Ammon's horn (tissue), 1 donor: ENCODE data around the gene POMT2.

Source experiments
- DNase-seq: peaks from one replicate; pipeline ENCODE4 v3.0.0-alpha.2; 2016; ENCODE audit warnings: low spot score

Gene POMT2

DNA sequence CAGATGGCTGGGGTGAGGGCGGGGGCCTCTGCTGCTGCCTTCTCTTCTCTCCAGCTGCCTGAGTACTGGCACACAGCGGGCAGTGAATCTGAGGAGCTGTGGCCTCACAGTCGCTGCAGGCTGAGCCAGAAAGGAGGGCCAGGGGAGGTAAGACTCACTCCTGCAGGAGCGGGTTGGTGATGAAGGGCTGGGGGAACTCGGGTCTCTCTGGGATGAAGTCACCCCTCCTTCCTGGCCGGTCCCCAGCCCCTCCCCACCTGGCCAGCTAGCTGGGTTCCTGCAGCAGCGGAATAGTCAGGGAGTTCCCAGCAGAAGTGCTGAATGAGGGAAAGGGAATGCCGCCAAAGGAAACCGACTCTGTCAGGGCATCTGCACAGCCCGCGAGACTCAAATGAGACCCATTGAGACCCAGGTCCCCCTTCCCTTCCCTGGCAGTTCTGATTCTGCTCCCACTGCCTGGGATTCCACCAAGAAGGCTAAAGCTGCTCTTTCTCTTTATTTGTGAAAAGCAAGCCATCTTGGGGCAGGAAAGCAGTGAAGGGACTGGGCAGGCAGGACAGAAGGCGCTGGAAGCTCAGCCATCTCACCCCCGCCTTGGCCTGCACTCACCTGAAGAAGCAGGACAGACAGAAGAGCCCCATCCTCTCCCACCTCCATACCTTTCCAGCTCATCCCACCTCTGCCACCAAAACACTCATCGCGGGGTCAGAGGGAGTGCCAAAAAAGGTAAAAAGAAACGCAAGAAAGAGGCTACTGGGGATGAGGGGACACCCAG lies 54.9 kb downstream of the POMT2 start:
- DNase-seq: no peak

DNA sequence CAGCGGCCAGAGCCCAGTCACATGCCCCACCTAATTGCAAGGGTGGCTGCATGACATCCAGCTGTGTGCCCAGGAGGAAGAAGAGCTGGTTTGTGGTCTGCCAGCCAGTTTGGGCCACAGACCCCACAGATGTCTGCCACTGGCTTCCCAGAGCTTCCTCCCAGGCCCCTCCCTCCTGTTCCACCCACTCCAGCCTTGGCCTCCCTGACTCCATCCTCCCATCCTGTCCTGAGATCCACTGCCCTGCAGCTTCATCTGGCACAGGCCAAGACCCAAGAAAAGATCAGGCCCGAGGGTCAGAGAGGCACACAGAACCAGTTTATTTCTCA lies 55.5 kb downstream of the POMT2 start:
- DNase-seq: no peak

DNA sequence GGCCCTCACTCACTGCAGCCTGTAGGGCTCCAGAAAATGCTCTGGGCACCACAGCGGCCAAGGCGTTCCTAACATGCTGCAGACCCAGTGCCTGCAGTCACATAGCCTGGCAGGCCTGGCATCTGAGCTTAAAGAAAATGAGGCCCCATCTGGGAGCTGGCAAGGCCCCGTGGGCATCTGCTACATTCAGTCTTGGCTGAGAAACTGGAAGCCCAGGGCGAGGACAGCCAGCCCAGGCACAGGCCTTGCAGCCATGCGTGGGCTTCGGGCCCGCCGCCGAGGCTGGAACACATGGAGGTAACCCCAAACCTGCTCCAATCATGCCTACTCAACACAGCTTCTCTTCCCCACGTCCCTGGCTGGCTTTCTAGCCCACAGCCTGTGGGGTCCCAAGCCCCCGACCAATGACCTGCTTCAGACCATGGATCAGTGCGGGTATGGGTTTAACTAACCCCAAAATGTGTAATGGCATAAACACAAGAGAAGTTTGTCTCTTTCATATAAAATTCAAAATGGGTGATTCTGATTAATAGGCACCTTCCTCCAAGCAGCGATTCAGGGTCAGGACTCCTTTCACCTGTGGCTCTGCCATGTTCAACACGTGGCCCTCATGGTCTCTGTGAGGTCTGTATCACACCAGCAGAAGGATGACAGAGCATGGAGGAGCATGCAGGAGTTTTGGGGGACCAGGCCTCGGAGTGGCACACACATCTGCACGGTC lies 56.1 kb downstream of the POMT2 start:
- DNase-seq: no peak

DNA sequence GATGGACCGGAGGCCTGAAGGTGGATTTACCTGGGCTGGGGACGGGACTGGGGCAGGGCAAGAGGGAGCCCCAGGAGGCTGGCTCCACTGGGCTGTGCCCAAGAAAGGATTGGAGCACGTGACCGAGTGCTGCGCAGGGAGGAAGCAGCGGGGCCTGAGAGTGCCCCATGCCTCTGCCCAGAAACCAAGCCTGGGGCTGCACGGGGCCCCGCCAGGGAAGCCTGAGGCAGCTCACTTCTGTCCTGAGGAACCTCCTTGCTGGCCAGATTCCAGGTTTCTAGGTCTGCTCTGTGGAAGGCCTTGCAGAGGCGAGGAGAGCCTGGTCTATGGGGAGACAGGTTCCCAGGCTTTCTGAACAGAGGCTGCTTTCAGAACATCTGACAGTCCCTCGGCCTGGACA lies 60.1 kb downstream of the POMT2 start:
- DNase-seq: peak; percentile 32

DNA sequence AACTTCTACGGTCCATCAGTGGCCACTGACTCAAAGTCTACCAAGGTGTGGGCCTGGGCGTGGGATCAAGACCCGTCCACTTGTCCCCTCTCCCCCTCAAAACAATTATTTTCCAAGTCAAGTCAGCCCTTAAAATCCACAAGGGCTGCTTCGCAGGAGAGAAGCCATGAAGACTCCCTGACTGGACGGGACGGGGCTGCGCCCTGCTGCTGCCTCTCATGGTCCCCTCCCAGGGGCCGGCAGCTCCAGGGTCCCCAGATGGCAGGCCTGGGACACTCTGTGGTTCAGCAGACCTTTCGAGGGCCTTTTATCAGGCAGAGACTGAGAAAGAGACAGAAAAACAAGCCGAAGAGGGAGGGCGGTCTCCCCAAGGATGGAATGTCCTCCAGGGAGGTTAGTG lies 60.5 kb downstream of the POMT2 start:
- DNase-seq: no peak

DNA sequence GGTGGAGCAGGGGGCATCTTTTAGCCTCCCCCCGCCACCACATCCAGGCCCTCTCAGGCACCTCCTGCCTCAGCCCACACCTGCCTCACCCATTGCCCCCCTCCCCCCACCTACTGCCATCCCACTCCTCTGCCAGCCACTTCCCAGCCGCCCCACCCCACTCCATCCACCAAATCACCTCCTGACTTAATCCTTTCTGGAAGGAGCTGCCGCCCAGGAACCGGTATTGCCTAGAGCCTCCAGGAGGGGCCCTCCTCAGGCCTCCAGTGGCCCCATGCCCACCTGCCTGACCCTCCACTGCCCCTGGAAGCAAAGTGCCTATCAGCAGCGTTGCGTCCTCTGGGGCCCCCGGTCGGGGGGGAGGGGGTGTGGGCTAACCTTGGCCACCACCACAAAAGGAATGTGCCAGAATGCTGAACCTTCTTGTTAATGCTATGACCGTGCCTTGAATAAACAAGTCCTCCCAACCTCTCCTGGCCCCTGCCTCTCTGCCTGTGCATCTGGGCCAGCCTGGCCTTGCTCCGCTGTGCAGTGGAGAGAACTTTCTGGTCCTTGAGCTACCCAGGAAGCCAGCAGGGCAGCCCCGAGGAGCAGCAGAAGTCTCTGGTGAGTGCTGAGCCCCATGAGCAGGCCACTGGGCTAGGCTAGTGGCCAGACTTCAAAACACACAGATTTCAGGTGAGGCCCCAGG lies 61.5 kb downstream of the POMT2 start:
- no peak for DNase-seq

DNA sequence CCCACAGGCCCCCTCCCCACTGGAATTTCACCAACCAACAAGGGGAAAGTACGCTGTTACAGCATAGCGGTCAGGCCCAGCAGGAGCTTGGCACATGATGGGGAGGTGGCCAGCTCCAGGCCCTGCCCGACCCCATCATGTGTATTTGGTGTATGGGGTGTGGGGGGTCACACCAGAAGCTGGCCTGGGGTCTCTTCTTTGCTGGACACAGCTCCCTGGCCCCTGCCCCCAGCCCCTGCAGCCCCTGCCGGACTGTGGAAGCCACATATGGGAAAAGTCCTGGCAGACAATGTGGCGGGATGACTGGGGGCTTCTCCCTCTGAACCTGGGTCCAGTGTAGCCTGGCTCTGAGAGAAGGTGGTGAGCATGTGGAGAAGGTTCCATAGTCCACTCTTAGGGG lies 62.1 kb downstream of the POMT2 start:
- no peak for DNase-seq

DNA sequence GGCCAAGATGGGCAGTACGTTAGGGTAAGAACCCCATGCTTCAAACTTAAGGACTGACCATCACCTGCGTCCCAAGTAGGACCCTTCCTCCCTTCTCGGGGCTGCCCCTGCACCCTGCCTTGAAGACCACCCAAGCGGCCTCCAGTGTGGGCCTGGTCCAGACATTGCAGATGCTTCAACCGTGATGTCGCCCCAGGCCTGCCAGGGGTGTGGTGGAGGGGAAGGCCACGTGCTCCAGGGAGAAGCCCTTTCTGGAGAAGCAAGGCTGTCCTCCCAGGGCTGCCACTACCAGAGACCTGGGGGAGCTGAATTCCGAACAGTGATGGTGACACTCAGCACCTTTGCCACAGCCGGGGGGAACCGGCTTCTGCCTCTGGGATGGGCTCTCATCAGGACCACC lies 63.0 kb downstream of the POMT2 start:
- no peak for DNase-seq

DNA sequence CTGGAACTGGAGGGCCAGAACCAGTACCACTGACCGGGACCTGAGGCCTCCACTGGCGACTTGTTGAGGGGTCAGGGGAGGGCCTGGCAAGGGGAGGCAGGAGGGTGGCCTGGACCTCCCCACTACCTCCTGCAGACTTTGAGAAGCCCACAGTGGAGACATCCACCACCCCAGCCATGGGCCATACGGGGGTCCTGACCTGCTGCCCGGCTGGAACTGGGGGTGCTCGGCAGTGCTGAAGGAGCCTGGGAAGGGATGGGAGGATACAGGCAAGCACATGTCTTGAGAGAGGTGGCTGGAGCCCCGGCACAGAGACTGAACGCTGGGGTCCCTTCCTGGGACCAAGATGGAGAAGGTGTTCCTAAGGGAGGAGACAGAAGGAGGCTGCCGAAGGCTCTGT lies 64.0 kb downstream of the POMT2 start:
- DNase-seq: no peak

DNA sequence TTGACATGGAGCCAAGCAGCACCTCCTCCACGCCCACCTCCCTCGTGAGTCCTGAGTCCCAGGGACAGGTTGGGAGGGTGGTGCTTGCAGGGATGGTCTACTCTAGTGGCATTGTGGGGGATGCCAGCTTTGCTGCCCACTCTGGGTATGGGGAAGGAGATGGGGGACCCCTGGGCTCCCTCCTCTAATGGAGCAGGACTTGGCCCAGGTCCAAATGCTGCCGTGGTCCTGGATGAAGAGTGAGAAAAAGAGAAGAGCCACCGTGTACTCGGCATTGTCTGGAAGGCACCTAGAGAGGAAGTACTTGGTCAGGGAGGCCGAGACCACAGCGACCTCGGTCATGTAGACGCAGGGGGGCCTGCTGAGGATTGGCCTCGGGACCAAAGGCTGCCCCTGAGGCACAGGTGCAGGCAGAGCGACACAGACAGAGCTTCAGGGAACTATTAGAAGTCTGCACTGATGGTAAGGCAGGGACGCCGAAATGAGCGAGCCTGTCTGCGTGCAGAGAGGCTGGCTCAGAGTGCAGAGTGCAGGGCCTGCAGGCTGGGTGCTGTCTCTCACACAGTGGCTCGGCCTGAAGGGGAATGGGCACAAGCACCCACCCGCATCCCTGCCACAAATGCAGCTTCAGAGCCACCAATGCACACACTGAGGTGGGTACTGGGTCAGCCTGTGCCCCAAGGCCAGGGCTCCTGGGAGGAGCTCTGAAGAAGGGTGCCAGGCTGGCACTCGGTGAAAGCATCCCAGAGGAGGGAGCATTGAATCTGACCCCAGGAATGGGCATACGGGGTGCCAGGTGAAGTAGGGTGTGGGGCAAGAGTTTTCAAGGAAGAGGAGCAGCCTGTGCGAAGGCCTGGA lies 67.1 kb downstream of the POMT2 start:
- DNase-seq: no peak

DNA sequence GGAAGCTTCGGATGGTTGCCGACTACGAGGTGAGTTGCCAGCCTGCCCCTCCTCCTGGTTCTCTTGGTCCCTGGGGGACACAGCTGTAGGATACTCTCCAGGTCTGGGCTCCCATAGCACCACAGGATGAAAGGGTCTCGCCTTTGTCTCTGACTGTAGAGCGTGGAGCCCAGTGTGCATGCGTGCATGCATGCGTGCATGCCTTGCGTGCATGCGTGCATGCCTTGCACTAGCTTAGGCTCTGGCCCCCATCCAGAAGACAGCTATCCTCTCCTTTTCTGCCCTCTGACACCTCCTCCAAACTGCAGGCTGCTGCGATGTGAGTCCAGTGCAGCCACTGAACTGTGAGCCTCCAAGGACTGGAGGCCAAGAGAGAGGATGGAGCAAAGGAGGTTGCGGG lies 68.8 kb downstream of the POMT2 start:
- no peak for DNase-seq

DNA sequence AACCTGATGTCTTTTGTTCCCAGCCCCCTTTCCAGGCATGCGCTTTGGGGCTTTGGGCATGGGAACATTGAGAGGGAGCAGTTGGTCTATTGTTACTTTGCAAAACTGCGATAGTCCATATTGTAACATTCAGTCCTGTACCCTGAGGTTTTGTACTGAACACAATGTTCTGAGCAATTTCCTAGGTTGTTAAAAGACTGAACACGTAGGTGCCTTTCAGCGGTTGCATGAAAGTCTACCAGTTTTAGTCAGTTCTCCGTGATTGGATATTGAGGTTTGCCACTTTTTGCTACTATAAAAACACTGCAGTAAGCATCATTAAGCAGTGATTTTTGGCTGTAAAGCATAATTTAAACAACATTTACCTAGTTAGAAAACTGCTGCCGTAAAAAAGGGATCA lies 69.8 kb downstream of the POMT2 start:
- no peak for DNase-seq

DNA sequence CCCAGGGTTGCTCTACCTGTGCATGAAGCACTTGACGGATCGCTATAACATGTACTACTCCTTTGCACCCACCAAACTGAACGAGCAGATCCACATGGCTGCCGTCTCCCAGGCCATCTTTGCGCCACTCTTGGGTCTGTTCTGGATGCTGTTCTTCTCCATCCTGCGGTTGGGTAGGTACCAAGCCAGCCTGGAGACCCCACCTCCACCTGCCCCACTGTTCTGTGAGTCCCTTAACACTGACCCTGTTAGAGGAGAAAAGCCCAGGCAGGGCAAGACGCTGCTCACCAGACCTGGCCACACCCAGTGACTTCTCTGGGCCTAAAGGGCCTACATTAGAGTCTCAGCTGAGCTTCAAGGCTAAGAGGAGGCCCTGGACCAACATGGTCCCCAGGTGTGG lies 71.4 kb downstream of the POMT2 start:
- DNase-seq: no peak

DNA sequence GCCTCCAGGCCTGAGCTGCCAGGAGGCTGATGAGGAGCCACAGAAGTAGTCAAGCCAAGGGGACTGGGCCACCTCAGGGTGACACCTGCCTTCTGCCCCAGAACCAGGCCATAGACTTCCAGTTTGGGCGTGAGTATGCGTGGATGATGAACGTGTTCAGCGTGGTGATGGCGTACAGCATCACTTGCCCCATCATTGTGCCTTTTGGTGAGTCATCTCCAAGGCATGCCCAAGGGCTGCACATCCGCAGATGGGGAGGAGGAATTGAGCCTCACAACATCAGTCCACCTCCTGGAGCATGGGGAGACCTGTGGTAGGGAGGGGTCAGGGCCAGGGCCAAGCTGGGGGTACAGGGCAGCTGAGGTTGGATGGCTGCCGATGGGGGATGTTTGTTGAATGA lies 72.0 kb downstream of the POMT2 start:
- no peak for DNase-seq

DNA sequence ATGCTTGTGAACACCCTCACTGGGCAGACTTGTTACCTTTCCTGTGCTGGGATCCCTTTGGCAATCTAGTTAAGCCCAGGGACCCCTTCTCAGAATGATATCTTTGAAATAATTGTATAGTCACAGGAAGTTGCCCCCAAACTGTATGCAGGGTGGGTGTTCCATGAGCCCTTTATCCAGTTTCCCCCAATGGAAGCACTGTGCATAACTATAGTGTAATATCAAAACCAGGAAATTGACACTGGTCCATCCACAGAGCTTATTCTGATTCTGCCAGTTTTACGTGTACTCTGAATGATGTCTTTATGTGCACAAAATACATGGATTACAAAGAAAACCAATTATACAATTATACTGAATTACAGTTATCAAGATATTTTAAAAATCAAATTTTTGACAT lies 73.9 kb downstream of the POMT2 start:
- no peak for DNase-seq

DNA sequence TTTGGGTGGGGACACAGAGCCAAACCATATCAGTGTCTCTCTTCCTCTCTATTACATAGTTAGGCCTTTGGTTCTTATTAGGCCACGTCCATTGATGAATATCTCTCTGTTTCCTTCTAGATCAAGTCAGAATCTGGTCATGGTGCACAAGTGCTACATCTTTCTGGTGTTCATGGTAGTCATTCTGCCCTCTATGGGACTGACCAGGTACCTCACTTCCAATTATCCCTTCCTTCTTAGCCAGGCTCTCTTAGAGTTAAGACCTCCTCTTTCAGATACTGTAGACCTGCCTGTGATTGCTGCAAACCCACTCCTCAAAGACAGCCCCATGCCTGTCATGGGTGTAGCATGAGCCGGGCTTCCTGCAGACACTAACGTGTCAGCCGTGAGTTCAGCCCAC lies 74.9 kb downstream of the POMT2 start:
- DNase-seq: no peak

DNA sequence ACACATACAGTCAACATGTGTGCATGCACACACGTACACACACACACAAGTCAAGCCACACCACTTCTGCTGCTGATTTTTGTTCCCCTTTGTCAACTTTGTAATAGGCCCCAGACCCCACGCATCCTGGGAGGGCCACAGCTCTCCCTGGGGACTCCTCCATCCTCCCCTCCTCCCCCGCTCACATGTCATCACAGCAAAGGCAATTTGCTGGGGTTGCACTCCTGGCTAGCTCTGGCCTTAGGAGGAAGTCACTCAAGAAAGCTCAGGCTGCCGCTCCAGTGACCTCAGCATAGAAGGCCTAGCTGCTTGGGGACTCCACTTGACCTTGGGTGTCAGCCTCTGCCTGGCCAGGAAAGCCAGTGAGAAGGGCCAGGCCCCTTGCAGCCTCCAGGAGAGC lies 76.8 kb downstream of the POMT2 start:
- no peak for DNase-seq

DNA sequence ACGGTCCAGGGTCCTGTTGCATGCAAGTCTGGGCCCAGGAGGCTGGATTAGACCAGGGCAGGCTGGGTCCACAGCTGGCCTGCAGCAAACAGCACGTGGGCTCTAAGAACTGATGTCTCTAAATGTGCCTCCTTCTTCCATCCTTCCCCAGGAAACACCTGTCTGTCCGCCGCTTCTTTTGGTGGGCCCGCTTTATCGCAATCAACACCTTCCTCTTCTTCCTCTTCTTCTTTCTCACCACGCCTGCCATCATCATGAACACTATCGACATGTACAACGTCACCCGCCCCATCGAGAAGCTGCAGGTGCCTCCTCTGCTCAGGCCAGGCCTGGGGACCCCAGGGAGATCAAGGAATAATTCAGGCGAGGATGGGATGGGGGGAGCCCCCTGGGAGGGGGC lies 77.9 kb downstream of the POMT2 start:
- DNase-seq: no peak

DNA sequence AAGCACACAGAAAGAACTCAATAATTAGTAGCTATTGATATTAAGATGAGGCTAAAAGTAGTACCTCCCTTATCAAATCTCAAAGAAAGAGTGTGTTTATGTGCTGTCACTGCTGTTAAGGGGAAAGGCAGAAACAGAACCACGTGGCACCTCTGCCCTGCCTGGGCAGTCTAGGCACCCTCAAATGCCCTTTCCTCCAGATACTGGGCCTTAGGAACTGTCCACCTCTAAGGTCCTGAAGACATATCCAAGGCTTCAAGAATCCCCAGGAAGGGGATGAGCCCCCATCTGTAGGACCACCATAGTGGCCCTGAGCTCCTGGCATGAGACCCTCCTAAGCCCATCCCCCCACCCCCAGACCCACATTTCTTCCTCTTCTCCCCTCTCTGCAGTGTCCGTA lies 78.7 kb downstream of the POMT2 start:
- DNase-seq: no peak

DNA sequence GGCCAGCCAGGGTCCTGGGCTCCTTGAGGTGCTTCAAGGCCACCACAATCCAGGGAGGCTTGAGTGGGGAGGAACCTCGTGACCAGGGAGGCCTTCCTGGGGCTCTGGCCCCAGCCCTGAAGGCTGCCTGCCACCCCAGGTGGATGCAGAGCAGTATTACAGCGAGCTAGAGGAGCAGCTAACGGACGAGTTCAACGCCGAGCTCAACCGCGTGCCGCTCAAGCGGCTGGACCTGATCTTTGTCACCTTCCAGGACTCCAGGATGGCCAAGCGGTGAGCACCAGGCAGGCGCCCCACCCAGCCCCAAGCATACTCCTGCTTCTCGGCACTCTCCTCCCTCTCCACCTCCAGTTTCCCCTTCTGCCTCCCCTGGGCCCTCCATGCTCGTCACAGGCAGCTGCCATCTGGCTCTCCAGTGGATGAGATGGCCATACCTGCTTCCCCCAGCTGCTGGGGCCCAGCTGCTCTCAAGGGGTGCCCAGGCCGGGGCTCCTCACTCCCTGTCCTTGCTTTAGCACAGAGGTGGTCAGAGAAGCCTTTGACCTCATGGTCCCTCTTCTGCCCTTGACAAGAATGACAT lies 80.3 kb downstream of the POMT2 start:
- DNase-seq: no peak

DNA sequence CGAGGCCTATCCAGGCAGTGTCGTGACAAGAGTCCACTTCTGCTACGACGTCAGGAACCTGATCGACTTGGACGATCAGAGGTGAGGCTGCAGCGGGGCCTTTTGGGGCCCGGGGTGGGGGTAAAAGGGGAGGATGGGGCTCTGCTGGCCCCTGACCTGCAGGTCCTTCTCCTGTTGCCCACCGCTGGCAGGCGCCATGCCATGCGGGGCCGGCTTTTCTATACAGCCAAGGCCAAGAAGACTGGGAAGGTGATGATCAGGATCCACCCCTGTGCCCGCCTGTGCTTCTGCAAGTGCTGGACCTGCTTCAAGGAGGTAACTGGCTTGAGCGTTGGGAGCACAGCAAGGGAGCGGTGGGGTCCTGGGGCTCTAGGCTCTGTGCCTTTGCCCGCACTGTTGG lies 81.3 kb downstream of the POMT2 start:
- no peak for DNase-seq

DNA sequence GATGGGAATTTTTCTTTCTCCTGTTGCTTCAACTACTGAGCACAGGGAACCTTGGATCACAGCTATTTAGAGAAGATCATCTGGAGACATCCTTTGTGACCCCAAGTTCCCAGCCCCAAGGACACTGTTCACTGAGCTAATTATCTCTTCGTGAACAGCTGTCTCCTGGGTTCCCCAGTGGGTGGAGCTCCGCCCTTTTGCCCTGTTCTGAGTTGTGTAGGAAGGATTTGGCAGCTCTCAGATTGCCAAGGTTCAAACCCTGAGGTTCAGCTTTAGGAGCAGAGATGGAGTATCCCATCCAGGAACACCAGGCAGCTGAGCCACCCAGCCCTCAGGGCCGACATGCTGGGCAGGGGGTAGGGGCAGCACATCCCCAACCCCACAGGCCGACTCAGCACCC lies 81.7 kb downstream of the POMT2 start:
- no peak for DNase-seq
